Testis (tissue), 3 donors: Measurements from ENCODE around the gene TRIO. TPM values are rescaled to one million over a fixed set of nuclear protein-coding genes. Genes with fewer than 3 reads are reported as not detected.

ENCODE experiments used
- DNase-seq: peaks from one replicate; pipeline ENCODE4 v3.0.0-alpha.2; 2019
- H3K27ac ChIP-seq, 2 donors: fragments of 200-600 bp; sonication (generic); one replicate each; pipeline ENCODE4 v1.5.1; 2019
- H3K27me3 ChIP-seq: fragments of 200-600 bp; sonication (generic); one replicate; pipeline ENCODE4 v1.5.1; 2019
- H3K36me3 ChIP-seq: fragments of 200-600 bp; sonication (generic); one replicate; pipeline ENCODE4 v1.5.1; 2017; ENCODE audit warnings: low read depth; ENCODE audit errors: missing control alignments
- H3K4me1 ChIP-seq: fragments of 200-600 bp; sonication (generic); one replicate; pipeline ENCODE4 v1.5.1; 2019
- H3K4me3 ChIP-seq, 2 donors: fragments of 200-600 bp; sonication (generic); one replicate each; pipeline ENCODE4 v1.5.1; 2017 to 2019
- H3K9me3 ChIP-seq: fragments of 200-600 bp; sonication (generic); one replicate; pipeline ENCODE4 v1.5.1; 2017
- POLR2A ChIP-seq: fragments of 450-650 bp; IDR thresholded peaks from one replicate; pipeline ENCODE4 v1.6.1; 2017; ENCODE audit warnings: antibody characterized with exemption, mild to moderate bottlenecking, moderate library complexity
- WGBS, 2 donors: methylation state at CpG; one replicate each; pipeline ENCODE4 v1.1.5; 2018; 5-methylcytosine and 5-hydroxymethylcytosine counted together
- intact Hi-C: fragments of 100-400 bp; cut with DNase I; formaldehyde crosslinking; loops from one replicate; pipeline ENCODE4 v1.15.1; 2023; ENCODE audit warnings: low total_unique reads
- polyA plus RNA-seq: library from polyadenylated mRNA; stranded (reverse); fragments of 350-450 nt; fragmentation: Illumina TruSeq; extraction: RNeasy Lipid Tissue Mini Kit (QIAGEN cat#74804); gene quantifications from one replicate; pipeline ENCODE4 v1.2.3, GENCODE V29; 2014; ENCODE audit warnings: low read depth, low replicate concordance; ENCODE audit not compliant: insufficient read depth
- total RNA-seq, 2 donors: library from RNA; depleted of rRNA; stranded (reverse); fragments of >200 nt; gene quantifications; one replicate each; pipeline ENCODE4 v1.2.3, GENCODE V29; 2016
- TF ChIP-seq, protein P1 (sequence below), 3 experiments: fragments of 450-650 bp in 2 of 3; fragments of 200-600 bp in 1 of 3; sonication (generic) in 1 of 3; IDR thresholded peaks; one replicate each; pipeline ENCODE4 v1.5.1; 2016 to 2019; ENCODE audit warnings: antibody characterized with exemption in 3 of 3, mild to moderate bottlenecking in 2 of 3, moderate library complexity in 1 of 3

Gene TRIO
- total and polyA plus RNA-seq, 3 donors from 2014 or later: 47.2 to 295 (median 249) TPM

DNA sequence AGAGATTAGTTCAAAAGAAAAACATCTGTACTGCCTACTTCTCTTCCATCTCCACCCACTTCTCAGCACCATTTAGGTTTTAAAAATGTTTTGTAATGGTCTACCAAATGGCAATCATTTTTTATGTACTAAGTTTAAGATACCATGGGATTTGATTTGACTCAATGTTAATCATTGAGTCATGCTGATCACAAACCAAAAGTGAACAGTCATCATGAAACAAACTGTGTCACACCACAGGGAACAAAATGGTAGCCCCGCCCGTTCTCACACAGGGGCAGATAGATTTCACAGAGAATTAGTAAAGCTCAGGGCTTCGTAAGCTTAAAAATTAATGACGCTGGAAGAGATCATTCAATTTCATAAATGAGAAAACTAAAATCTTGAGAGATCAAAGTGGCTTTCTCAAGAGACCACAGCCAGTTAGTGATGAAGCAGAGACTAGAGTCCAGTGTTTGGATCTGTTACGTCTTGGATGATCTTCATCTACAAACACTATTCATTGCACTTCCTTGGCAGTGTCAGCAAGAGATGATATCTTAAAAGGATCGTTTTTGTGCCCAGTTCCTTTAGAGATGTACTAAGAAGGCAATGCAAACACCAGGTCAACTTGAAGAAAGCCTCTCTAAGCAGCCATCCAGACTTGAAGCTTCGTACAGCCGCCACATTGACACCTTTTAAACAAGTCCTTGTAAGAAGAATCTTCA is 33.9 kb upstream of the TRIO start:
- no peaks in the 10 kb centered on the region for H3K36me3 ChIP-seq
- TF ChIP-seq POLR2A: no peak
- TF ChIP-seq, protein P1, sequence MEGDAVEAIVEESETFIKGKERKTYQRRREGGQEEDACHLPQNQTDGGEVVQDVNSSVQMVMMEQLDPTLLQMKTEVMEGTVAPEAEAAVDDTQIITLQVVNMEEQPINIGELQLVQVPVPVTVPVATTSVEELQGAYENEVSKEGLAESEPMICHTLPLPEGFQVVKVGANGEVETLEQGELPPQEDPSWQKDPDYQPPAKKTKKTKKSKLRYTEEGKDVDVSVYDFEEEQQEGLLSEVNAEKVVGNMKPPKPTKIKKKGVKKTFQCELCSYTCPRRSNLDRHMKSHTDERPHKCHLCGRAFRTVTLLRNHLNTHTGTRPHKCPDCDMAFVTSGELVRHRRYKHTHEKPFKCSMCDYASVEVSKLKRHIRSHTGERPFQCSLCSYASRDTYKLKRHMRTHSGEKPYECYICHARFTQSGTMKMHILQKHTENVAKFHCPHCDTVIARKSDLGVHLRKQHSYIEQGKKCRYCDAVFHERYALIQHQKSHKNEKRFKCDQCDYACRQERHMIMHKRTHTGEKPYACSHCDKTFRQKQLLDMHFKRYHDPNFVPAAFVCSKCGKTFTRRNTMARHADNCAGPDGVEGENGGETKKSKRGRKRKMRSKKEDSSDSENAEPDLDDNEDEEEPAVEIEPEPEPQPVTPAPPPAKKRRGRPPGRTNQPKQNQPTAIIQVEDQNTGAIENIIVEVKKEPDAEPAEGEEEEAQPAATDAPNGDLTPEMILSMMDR (IDR thresholded peaks at IDR 0.05): no peak
- H3K4me1 ChIP-seq: no peaks in the 10 kb centered on the region
- no peaks in the 10 kb centered on the region for H3K9me3 ChIP-seq
- H3K4me3 ChIP-seq: no peak overlapping the region
- no peak overlapping the region for H3K27ac ChIP-seq
- intact Hi-C loops: no loop called here
- H3K27me3 ChIP-seq: no peaks in the 10 kb centered on the region
- DNase-seq: no peak
- 85 to 90% methylated on average over 8 of the region's 8 CpGs for WGBS, 2 donors

DNA sequence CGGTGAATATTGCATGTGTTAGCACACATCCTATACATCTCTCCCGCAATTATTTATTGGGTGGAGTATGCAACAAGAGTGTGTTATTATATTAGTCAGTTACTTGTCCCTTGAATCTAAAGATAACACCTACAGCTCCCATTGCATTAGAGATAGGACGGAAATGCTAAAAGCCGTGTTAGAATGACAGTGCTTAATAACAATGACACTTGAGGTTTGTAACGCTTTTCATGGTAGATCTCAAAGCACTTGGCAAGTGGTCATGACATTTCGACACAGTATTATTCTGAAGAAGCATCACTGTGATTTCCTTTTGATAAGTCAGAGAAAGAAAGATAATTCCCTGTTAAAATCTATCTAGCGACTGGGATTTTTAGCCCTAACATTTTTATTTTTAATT is 33.4 kb upstream of the TRIO start:
- Histone ChIP-seq H3K4me3 (no peak overlapping the region), H3K27ac (no peak overlapping the region), H3K36me3 (no peaks in the 10 kb centered on the region), H3K9me3 (no peaks in the 10 kb centered on the region), H3K4me1 (no peaks in the 10 kb centered on the region), H3K27me3 (no peaks in the 10 kb centered on the region)
- no peak for DNase-seq
- TF ChIP-seq POLR2A: no peak
- TF ChIP-seq, protein P1 (IDR thresholded peaks at IDR 0.05): no peak
- WGBS, 2 donors: 87 to 88% methylated on average over 7 of the region's 7 CpGs
- intact Hi-C loops: loop anchor here (10.0 kb wide), 1 partner anchor 155 kb away; no protein-coding TSS in a partner anchor

DNA sequence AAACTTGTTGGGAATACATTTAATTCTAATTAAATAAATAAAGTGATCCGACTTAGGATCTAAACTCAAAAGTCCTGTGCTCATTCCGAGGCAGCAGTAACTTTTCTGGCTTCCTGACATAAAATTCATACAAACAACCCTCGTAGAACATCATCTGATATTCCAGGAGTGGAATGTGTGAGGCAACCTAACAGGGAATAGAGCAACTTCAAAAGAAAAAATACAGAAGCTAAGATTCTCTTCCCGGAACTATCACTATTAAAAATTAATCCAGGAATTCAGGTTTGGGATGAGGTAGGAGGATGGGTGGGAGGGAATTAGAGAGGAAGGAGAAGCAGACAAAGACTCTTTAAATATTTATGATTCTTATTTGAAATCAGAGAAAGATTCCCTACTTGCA is 32.9 kb upstream of the TRIO start:
- Histone ChIP-seq H3K36me3 (no peaks in the 10 kb centered on the region), H3K27ac (no peak overlapping the region), H3K27me3 (no peaks in the 10 kb centered on the region), H3K9me3 (no peaks in the 10 kb centered on the region), H3K4me3 (no peak overlapping the region), H3K4me1 (no peaks in the 10 kb centered on the region)
- 68 to 74% methylated on average over 4 of the region's 4 CpGs for WGBS, 2 donors
- TF ChIP-seq, protein P1 (IDR thresholded peaks at IDR 0.05): no peak
- TF ChIP-seq POLR2A: no peak
- DNase-seq: no peak
- intact Hi-C loops: loop anchor here (10.0 kb wide), 1 partner anchor 155 kb away; no protein-coding TSS in a partner anchor

DNA sequence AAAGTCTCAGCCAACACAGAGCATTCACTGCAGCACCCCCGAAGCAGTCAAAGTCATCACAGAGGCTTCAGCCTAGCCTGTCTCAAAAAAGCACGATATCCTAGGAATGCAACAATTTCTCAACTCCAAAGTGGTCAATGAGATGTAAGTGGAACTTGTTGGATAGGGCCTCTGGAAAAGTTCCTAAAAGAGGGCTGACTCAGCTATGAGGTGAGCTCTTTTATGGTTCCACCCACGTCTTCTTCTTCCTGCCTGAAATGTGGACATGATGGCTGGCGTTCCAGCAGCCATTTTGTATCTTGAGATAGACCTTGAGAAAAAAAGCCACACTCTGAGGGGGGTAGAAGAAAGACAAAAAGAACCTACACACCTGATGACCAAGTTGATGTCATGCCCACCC is 32.5 kb upstream of the TRIO start:
- no peaks in the 10 kb centered on the region for H3K27me3 ChIP-seq
- DNase-seq: no peak
- H3K4me1 ChIP-seq: no peaks in the 10 kb centered on the region
- intact Hi-C loops: loop anchor here (10.0 kb wide), 1 partner anchor 154 kb away; no protein-coding TSS in a partner anchor
- no peaks in the 10 kb centered on the region for H3K36me3 ChIP-seq
- TF ChIP-seq POLR2A: no peak
- TF ChIP-seq, protein P1 (IDR thresholded peaks at IDR 0.05): no peak
- H3K4me3 ChIP-seq: no peak overlapping the region
- WGBS, 2 donors: 79 to 94% methylated on average over 4 of the region's 4 CpGs
- H3K9me3 ChIP-seq: no peaks in the 10 kb centered on the region
- H3K27ac ChIP-seq: no peak overlapping the region
